ENCODE results near the gene ANKRD33B. TPM values are rescaled to one million over a fixed set of nuclear protein-coding genes. Genes with fewer than 3 reads are reported as not detected.
A peak's percentile ranks its signal among the peaks of the same experiment; 100 is the strongest.

The ANKRD33B gene
- total and polyA plus RNA-seq, 9 of the 15 experiments (the other 6 are each of a cell fraction or from before 2014, with no cell fraction given), result 0.10 to 1.7 (median 0.40) TPM

GRCh38 chr5:10607023-10607665 lies 43.3 kb downstream of the ANKRD33B start (continued):
- no peak for TF ChIP-seq PATZ1 (CRISPR knock-in tag; IDR thresholded peaks at IDR 0.05; ENCODE audit: borderline replicate concordance)
- TF ChIP-seq ZNF217 (CRISPR knock-in tag; IDR thresholded peaks at IDR 0.05), result no peak
- peak; percentile 70 to 82; a peak in 3 of 4 replicates for TF ChIP-seq KDM1A (IDR thresholded peaks at IDR 0.05)
- peak; percentile 81; the same call in 1 of the 2 replicates for TF ChIP-seq ZNF764 (CRISPR knock-in tag; IDR thresholded peaks at IDR 0.05; ENCODE audit: low read depth)
- peak; percentile 74 for TF ChIP-seq MYNN (IDR thresholded peaks at IDR 0.05)
- no peak for TF ChIP-seq MYNN (CRISPR knock-in tag; IDR thresholded peaks at IDR 0.05)
- peak; percentile 56; the same call in 1 of the 2 replicates for TF ChIP-seq ZNF24 (IDR thresholded peaks at IDR 0.05)
- TF ChIP-seq, protein P1, sequence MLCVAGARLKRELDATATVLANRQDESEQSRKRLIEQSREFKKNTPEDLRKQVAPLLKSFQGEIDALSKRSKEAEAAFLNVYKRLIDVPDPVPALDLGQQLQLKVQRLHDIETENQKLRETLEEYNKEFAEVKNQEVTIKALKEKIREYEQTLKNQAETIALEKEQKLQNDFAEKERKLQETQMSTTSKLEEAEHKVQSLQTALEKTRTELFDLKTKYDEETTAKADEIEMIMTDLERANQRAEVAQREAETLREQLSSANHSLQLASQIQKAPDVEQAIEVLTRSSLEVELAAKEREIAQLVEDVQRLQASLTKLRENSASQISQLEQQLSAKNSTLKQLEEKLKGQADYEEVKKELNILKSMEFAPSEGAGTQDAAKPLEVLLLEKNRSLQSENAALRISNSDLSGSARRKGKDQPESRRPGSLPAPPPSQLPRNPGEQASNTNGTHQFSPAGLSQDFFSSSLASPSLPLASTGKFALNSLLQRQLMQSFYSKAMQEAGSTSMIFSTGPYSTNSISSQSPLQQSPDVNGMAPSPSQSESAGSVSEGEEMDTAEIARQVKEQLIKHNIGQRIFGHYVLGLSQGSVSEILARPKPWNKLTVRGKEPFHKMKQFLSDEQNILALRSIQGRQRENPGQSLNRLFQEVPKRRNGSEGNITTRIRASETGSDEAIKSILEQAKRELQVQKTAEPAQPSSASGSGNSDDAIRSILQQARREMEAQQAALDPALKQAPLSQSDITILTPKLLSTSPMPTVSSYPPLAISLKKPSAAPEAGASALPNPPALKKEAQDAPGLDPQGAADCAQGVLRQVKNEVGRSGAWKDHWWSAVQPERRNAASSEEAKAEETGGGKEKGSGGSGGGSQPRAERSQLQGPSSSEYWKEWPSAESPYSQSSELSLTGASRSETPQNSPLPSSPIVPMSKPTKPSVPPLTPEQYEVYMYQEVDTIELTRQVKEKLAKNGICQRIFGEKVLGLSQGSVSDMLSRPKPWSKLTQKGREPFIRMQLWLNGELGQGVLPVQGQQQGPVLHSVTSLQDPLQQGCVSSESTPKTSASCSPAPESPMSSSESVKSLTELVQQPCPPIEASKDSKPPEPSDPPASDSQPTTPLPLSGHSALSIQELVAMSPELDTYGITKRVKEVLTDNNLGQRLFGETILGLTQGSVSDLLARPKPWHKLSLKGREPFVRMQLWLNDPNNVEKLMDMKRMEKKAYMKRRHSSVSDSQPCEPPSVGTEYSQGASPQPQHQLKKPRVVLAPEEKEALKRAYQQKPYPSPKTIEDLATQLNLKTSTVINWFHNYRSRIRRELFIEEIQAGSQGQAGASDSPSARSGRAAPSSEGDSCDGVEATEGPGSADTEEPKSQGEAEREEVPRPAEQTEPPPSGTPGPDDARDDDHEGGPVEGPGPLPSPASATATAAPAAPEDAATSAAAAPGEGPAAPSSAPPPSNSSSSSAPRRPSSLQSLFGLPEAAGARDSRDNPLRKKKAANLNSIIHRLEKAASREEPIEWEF (CRISPR knock-in tag; IDR thresholded peaks at IDR 0.05), result peak; percentile 17; the same call in 1 of the 2 replicates
- peak; percentile 88 for TF ChIP-seq GATA2 (CRISPR knock-in tag; IDR thresholded peaks at IDR 0.05)
- no peak for TF ChIP-seq SMAD4 (CRISPR knock-in tag; conservative IDR thresholded peaks at IDR 0.05)
- TF ChIP-seq, protein P2, sequence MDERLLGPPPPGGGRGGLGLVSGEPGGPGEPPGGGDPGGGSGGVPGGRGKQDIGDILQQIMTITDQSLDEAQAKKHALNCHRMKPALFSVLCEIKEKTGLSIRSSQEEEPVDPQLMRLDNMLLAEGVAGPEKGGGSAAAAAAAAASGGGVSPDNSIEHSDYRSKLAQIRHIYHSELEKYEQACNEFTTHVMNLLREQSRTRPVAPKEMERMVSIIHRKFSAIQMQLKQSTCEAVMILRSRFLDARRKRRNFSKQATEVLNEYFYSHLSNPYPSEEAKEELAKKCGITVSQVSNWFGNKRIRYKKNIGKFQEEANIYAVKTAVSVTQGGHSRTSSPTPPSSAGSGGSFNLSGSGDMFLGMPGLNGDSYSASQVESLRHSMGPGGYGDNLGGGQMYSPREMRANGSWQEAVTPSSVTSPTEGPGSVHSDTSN (CRISPR knock-in tag; IDR thresholded peaks at IDR 0.05; ENCODE audit: low read depth), result no peak
- TF ChIP-seq, protein P2 (tag; conservative IDR thresholded peaks at IDR 0.05; ENCODE audit: low read depth), result peak; percentile 81
- TF ChIP-seq PTBP1 (IDR thresholded peaks at IDR 0.05; ENCODE audit: low read depth, low read length), result no peak
- TF ChIP-seq ATF1 (CRISPR knock-in tag; IDR thresholded peaks at IDR 0.05), result no peak
- TF ChIP-seq ATF1 (tag; IDR thresholded peaks at IDR 0.05), result peak; percentile 63
- TF ChIP-seq ETS2 (tag; IDR thresholded peaks at IDR 0.05; ENCODE audit: borderline replicate concordance, poor library complexity, severe bottlenecking), result no peak
- TF ChIP-seq RBFOX2 (IDR thresholded peaks at IDR 0.05; ENCODE audit: low read depth, low read length), result no peak
- TF ChIP-seq ATF7 (IDR thresholded peaks at IDR 0.05), result peak; percentile 18; the same call in 1 of the 2 replicates
- peak; percentile 58; the same call in 1 of the 2 replicates for TF ChIP-seq SMARCA4 (IDR thresholded peaks at IDR 0.05)
- peak; percentile 67; the same call in 1 of the 2 replicates for TF ChIP-seq MEF2A (IDR thresholded peaks at IDR 0.05; ENCODE audit: control insufficient read depth, low read depth, low read length)
- peak; percentile 79 for TF ChIP-seq ARID1B (IDR thresholded peaks at IDR 0.05)

All from K562 (cell line).